Glomerular endothelial cell (primary cell): ENCODE results near the gene ZDHHC21. TPM values are rescaled to one million over a fixed set of nuclear protein-coding genes. Genes with fewer than 3 reads are reported as not detected.

Source experiments
- DNase-seq: peaks from one replicate; pipeline ENCODE4 v3.0.0-alpha.2; 2011; ENCODE audit warnings: low read depth, low spot score; ENCODE audit errors: extremely low read depth
- total RNA-seq: library from RNA; depleted of rRNA; stranded (reverse); fragments of >200 nt; gene quantifications from 2 replicates; pipeline ENCODE4 v1.2.3, GENCODE V29; 2015

ZDHHC21 gene
- 14.1 and 20.1 TPM in 2 replicates for total RNA-seq

DNA sequence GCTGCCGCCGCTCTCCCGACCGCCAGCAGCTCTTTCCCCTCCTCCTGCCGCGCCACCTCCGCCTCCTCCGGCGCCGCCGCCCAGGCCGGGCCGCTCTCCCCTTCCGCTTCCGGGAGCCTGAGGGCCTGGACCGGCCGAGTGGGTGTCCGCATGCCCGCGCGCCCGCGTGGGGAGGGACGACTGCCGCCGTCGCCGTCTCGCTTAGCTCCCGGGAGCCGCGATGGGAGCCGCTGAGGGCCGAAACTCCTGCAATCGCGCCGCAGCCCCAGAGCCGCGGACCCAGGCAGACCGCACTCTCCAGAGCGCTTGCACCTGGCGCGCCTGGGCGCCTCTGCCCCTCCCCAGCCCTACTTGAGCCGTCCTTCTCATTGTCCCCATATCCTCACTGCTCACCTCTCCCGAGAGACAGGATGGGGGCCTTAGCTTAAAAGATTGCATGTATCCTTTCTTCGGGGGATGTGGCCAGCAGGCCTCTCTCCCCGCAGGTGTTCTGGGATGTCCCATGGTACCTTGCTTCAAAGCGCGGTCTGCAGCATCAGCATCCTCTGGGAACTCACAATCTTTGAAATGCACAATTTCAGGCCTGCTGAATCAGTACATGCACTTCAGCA lies at the start of gene ZDHHC21:
TSS of gene ZDHHC21 (minus strand) at position 182 of the 611 bp plus-strand sequence. CDS start 19,092 bp downstream, outside the sequence.
- no peak for DNase-seq

GRCh38 chr9:14741369-14741768 lies 48.1 kb upstream of the ZDHHC21 start:
- no peak for DNase-seq

GRCh38 chr9:14733133-14733532 lies 39.9 kb upstream of the ZDHHC21 start:
- no peak for DNase-seq

GRCh38 chr9:14731294-14731981 lies 38.2 kb upstream of the ZDHHC21 start:
- DNase-seq, result no peak

DNA sequence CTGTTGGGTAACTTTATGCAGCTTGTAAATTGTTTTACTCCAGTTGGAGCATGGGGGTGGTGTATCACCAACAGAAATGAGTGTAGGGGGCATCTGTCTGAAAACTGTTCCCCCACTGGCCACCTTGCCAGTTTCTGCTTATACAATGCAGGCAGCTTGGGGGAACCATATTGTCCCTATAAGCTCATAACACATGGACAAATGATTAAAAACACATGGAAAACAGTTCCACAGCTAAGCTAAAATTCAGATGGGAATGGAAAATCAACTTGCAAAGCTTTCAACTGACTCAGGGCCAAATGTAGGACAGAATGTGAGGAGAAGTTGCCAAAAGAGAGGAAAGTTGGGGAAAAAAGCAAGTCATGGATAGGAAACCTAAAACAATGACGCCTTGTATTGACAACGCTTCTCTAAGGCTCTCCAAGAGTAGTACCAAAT lies 37.2 kb upstream of the ZDHHC21 start:
- no peak for DNase-seq

- no peak for DNase-seq
Measured at GRCh38 chr9:14723301-14723700, 30.1 kb upstream of the ZDHHC21 start.

DNA sequence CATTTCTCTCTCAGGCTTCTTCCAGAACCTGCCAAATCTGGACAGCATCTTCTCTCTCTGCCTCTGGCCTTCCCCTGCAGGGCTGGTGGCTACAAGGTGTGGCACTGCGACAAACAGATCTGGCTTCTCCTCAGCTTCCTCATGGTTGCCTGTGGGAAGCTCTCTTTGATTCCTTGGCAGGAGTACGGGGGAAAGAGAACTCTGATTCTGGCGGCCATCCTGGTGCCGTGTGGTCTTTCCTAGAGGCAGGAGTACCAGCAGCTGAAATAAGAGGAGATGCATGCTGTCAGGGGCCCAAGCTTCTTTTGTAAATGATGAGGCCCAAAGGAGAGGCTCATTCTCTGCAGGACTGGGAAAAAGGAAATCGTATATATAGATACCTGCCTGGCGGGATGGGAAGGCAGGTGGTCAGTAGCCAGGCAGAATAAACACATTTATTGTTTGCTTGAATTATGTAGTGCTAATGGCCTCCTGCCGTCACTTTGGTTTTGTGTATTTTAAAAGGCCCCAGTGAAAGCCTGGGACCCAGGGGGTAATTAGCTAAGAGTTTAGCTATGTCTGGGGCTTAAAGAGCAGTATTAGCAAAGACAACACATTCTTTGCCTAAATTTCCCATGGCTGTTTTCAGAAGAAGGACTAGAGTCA lies 29.3 kb upstream of the ZDHHC21 start, which contains the start of gene CER1:
TSS of gene CER1 (minus strand) at position 343 of the 645 bp plus-strand sequence. CDS start at position 282, 61 bp downstream.
- no peak for DNase-seq

DNA sequence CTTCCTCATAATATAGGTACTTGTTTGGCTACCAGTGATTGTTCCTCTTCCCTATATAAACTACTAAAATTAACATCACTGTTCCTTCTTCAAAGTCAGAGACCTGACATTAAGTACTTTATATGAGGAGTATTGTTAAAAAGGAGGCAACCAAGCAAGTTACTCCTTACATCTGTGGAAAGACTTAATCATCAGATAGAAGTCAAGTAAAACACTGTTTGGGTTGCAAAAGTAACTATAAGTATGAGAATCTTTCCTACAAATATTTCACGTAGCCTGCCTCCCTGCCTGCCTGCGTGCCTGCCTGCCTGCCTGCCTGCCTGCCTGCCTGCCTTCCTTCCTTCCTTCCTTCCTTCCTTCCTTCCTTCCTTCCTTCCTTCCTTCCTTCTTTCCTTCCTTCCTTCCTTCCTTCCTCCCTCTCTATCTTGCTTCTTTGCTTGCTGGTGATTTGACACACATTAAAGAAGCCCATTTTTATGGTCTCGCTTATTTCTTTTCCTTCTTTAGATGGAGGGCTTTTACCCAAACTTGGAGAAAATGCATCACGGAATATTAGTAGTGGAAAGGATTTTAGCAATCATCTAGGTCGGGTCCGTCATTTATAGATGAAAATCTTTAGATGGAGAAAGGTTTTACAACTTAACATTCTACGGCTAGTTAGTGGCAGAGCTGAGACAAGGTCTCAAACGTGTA lies 26.1 kb upstream of the ZDHHC21 start:
- DNase-seq, result no peak

DNA sequence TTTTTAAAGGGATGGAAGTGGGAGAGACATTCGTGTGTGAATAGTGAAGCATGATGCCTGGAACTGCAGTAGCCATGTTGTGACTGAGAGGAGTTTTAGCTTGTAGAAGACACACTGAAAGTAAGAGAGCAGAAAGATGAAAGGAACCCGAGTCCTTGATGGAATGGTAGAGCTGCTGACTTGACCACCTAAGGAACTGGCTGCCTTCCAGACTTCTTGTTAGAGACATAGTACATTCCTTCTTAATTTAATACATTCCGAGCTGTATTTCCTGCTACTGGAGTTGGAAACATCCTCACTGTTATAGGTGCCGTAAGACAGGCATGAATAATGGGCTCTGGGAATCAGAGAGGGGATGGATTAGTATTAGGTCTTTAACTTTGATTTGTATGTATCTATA lies 21.9 kb upstream of the ZDHHC21 start:
- no peak for DNase-seq

DNA sequence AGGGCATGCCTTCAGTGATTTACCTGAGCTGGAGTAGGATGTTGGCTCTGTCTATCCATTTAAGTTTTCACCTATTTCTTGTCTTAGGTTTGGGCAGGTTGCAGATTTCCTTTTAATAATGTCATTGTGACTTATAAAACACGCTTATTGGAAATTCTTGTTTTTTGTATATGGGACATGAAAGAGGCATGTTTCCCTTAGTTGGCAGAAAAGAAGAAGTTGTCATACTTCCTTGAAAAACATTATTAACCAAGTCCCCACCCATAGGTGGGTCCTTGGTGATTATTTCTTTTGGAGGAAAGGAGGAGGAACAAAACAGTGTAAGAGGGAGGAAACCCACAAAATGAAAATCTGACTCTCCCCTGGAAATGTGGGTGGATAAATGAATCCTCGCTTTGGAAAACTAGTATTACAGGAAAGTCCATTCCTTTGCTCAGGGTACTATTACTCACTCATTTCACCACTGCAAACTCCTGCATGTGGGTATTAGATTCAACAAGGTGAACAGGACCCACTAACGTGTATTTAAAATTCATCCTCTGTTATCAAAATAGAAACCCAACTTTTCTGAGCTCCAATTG lies 20.0 kb upstream of the ZDHHC21 start:
- no peak for DNase-seq

- no peak for DNase-seq
Measured at GRCh38 chr9:14710804-14711203, 17.6 kb upstream of the ZDHHC21 start.

DNA sequence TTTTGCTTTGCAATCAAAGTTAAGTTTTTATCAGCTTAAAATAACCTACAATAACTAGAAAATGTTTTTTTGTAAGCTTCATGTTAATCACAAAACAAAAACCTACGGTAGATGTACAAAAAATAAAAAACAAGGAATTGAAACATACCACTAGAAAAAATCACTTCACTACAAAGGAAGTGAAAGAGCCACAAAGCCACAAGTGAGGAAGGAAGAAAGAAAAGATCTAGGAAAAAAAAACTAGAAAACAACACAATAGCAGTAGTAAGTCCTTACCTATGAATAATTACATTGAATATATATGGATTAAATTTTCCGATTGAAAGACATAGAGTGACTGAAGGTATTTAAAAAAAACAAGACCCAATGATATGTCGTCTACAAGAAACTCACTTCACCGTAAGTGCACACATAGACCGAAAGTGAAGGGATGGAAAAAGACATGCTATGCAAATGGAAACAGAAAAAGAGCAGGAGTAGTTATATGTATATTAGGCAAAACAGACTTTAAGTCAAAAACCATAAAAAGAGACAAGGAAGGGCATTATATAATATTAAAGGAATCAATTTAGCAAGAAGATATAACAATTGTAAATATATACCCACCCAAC lies 13.4 kb upstream of the ZDHHC21 start:
- DNase-seq, result no peak

- no peak for DNase-seq
Measured at GRCh38 chr9:14705079-14705478, 11.8 kb upstream of the ZDHHC21 start.

- no peak for DNase-seq
Measured at GRCh38 chr9:14704281-14704680, 11.0 kb upstream of the ZDHHC21 start.

DNA sequence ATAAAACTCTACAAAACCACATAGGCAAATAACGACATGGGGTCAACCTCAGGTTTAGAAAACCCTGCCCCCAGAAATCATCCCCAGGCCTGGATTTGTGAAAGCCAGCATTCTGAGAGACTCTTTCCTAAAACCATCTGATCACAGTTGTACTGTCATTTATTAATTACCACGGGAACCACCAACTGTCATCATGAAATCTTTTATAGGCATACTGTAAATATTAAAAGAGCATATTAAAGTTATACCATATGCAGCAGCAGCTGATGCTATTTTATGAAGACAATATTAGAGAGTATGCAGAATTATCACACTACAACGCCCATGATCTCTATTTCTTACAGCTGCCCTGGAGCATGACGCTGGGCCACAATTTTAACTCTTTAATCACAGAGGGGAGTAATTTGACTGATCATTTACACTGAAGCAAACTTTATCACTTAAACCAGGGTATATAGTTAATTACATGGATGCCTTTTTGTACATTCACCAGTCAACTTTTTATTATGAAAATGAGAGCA lies 9.0 kb upstream of the ZDHHC21 start:
- DNase-seq, result no peak

DNA sequence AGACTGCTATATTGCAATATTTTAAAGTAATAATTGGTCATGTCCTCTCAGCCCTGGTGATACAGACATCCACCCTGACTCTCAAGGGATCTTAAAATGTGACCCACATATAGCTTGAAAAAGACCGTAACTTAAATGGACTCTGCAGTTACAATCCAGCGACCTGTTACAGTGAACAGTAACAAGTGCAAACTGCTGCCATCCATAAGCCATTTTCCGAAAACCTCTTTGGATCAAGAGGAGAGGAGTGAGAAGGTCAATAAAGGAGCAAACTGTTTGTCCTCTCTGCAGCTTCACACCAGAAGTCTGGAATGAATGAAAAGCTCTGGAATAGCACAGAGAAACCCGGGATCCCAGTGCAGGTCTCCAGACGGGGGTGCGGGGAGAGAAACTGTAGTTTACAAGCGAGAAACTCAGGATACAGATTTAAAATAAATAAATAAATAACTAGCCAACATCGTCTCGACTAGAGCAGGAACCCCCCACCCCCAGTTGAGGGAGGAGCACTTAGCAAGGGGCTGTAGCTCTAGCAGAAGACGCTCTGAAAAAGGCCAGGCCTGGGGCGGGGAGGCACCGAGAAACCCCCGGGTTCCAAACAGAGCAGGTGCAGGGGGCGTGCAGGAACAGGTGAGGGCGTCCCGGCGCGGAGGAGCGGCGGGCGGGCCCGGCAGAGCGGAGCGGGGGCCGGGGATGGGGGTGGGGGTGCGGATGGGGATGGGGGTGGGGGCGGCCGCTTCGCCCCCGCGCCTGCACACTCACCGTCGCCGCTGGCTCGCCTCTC lies 572 bp downstream of the ZDHHC21 start:
- DNase-seq, result no peak

DNA sequence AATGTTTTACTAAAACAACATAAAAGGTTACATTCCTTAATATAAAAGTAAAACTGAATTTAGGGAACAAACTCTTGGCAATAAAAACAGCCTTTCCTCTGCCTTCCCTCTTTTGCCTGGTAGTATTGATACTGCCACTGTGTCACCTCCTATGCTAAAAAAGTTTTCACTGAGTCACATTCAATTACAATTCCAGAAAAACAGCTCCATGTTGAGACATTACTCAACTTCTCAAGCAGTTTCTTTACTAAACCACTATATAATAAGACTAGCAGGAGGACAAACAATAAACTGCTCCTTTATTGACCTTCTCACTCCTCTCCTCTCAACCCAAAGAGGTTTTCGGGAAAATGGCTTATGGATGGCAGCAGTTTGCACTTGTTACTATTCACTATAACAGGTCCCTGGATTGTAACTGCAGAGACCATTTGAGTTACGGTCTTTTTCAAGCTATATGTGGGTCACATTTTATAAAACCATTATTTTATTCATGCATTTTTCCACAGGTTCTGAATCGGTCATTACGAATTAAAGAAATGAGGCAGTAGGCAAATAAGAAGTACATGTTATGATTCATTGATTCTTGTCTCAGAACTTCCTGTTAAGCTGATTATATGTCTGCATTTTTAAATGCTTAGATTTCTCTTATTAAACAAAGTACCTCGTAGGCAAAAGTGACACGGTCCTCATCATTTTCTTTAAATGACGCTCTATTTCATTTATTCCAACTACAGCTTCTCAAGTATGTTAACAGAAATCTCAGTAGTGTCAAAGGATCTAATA lies 2.1 kb downstream of the ZDHHC21 start:
- no peak for DNase-seq

DNA sequence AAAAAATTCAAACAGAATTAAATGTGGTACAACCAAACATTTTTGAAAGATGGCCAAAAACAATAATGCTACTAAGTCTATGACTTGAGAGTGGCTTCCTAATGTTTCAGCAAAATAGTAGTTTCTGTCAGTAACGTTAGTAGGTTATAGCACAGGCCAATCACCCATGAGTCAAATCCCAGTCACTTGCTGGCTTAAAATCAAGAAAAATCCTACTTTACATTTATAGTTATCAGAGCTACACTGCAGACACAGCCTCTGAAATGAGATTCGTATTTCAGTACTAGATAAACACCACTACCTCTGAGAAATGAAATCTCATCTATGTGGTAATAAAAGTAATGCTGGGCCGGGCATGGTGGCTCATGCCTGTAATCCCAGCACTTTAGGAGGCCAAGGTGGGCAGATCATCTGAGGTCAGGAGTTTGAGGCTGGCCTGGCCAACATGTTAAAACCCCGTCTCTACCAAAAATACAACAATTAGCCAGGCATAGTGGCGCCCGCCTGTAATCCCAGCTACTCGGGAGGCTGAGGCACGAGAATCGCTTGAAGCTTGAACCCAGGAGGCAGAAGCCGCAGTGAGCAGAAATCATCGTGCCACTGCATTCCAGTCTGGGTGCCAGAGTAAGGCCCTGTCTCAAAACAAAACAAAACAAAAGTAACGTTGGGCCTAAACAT lies 6.1 kb downstream of the ZDHHC21 start:
- DNase-seq, result no peak
